ENCODE data around the gene TNFAIP2. TPM values are rescaled to one million over a fixed set of nuclear protein-coding genes. Genes with fewer than 3 reads are reported as not detected.
"Not testable (repeated sequence)": the region's sequence is repeated elsewhere in the genome, so short reads cannot be mapped to it uniquely, and the experiment has no call there.

TNFAIP2 gene
- total RNA-seq, 1 donor from 2014 or later = 142 TPM

DNA sequence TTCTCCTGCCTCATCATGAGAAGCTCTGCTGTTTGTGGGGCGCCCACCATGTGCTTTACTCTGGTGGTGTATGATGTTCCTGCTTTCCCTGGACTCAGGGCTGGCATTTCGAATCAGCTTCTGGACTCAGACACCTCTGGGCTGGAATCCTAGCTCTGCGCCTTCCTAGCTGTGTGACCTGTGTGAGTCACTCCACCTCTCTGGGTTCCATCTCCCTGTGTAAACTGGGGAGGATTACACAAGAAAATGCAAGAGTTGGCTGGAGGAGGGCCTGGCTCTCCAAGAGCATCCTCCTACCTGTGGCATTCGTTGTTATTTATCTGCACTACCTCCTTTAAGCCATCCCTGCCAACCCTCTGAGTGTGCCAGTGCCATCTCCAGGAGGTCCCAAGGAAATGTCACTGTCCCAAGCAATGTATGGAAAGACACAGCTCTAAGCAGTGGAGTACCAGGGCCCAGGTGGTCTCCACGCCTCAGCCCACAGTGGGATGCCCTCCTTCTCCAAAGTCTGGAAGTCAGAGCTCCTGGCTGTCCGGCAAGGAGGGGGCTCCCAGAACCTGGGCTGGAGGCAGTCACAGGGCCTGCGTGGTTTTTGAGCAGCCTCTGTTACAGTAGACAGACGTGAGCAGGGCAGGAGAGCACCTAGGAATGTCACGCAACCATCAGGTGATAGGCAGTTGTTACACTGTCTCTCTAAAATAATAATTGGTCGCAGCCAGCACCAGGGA lies 7.3 kb upstream of the TNFAIP2 start:
- intact Hi-C loops (cut with DNase I) = no loop called here
- DNase-seq (ENCODE audit: low spot score) (no peak), ATAC-seq (no peak)

DNA sequence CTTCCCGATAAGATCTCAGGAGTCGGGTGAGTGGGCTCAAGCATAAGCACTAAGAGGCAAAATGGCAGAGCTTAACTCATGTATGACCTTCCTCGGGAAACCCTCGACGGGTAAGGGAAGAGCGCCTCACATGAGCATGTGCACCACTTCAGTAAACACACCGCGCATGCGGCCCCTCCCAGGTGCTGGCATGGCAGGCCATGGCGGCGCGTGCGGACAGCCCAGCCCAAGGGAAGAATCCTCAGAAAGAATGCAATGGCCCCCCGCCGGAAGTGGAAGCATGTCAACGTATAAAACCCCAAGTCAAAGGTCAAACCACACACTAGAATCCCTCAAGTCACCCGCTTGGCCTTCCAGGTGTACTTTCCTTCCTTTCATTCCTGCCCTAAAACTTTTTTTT lies 6.6 kb upstream of the TNFAIP2 start:
- DNase-seq (ENCODE audit: low spot score) = no peak
- no peak for ATAC-seq
- intact Hi-C loops (cut with DNase I) = no loop called here

DNA sequence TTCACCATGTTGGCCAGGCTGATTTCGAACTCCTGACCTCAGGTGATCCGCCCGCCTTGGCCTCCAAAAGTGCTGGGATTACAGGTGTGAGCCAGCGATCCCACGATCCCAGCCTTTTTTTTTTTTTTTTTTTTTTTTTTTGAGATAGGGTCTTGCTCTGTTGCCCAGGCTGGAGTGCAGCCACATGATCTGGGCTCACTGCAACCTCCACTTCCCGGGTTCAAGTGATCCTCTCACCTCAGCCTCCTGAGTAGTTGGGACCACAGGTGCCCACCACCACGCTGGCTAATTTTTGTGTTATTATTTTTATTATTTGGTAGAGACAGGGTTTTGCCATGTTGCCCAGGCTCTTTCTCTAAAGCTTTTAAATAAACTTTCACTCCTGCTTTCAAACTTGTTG lies 5.8 kb upstream of the TNFAIP2 start:
- DNase-seq (ENCODE audit: low spot score); intact Hi-C loops (cut with DNase I); ATAC-seq: not testable (repeated sequence)

DNA sequence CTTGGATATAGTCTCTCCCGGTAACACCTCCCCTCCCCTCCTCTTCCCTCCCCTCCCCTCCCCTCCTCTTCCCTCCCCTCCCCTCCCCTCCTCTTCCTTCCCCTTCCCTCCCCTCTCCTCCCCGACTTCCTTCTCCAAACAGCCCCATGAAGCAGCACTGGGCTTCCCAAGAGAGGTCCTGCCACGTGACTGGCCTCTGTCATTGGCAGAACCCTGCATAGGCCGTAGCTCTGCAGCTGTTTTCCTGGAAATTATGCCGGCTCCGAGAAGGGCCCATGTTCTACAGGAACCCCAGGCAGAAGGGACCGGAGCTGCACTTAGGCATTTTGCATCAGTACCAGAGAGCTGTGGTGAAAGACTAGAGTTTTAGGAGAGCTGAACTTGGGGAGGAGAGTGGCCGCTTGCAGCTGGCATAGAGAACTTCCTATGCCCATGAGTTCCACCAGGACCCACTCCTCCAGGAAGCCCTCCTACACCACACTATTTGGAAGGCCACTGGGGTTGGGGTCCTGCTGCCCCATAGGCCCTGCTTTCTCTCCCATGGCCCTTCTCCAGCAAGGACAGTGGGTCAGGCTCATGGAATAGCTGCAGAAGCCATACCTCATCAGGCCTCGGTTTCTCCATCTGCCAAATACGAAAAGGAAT lies 5.1 kb upstream of the TNFAIP2 start:
- peak; percentile 59 for ATAC-seq
- peak; percentile 91 for DNase-seq (ENCODE audit: low spot score)
- intact Hi-C loops (cut with DNase I) = no loop called here

DNA sequence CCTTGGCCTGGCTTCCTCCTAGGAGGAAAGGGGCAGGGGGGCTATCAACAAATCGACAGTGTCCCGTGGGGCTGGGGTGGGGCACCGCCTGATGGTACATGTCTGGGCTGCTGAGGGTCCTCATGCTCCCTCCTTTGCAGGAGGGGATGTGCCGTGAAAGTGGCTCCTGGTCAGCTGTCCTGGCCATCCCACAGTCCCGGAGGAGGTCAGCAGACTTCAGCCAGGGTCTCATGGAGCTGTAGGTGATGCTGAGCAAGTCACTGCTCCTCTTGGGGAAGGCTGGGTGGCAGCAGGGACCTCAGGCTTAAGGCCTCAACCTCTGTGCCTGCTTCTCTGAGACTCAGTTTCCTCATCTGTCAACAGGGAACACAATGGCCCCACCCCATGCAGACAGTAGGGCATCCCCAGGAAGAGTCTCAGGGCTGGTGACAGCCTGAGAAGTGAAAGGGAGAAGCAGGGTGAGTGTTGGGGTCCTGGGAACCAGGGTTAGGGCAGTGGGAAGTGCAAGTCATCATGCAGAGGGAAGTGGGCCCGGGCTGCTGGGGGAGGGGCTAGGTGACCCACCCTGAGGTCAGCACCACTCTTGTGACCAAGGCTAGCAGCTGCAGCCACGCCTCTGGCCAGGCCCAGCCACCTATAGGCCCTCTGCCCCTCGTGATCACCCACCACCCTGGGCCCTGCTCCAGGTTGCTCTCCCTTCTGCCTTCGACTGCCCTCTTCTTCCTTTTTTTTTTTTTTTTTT lies 4.4 kb upstream of the TNFAIP2 start:
- peak; percentile 82 for DNase-seq (ENCODE audit: low spot score)
- intact Hi-C loops (cut with DNase I) = no loop called here
- ATAC-seq = peak; percentile 15

DNA sequence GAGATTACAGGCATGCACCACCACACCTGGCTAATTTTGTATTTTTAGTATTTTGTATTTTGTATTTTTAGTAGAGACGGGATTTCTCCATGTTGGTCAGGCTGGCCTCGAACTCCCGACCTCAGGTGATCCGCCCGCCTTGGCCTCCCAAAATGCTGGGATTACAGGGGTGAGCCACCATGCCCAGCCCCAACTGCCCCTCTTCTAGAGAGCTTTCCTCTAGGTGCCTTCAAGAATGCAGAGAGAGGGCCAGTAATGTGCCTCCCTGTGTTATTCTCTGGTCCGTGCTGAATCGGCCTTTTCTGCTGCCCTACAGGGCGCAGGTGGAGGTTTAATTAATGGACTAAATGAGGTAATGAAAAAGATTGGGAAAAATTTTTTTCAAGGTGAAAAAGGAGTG lies 3.7 kb upstream of the TNFAIP2 start:
- ATAC-seq; intact Hi-C loops (cut with DNase I); DNase-seq (ENCODE audit: low spot score): not testable (repeated sequence)

DNA sequence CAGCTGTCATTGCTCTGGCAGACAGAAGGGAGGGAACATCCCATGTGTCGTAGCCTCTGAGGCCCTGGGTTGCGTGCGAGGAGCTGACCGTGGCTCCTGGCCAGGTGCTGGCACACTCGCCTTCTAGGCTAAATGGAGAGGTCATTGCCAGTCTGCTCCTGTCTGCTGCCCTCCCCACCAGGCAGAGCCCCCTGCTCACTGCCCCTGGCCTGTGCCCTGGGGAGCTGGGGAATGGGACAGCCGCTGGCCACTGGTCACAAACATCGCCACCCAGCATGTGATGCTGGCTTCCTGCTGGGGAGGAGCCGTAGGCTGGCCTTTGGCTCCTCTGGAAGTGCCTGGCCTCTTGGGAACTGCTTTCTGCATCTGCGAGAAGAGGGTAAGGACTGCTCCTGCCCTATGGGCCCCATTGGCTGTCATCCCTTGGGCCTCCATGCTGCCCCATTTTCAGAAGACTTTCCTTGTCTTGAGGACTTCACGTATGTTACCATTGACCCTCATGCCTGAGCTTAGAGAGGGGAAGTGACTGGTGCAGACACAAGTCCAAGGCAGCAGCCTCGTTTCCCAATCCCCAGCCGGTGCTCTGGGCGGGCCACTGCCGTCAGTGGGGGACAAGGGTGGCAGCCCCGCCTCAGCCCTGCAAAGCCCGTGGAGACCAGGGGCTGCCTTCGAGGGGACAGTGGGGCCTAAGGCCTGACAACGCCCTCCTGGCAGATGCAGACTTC lies 2.0 kb upstream of the TNFAIP2 start:
- ATAC-seq (peak; percentile 33), DNase-seq (ENCODE audit: low spot score) (peak; percentile 77)
- intact Hi-C loops (cut with DNase I) = no loop called here

DNA sequence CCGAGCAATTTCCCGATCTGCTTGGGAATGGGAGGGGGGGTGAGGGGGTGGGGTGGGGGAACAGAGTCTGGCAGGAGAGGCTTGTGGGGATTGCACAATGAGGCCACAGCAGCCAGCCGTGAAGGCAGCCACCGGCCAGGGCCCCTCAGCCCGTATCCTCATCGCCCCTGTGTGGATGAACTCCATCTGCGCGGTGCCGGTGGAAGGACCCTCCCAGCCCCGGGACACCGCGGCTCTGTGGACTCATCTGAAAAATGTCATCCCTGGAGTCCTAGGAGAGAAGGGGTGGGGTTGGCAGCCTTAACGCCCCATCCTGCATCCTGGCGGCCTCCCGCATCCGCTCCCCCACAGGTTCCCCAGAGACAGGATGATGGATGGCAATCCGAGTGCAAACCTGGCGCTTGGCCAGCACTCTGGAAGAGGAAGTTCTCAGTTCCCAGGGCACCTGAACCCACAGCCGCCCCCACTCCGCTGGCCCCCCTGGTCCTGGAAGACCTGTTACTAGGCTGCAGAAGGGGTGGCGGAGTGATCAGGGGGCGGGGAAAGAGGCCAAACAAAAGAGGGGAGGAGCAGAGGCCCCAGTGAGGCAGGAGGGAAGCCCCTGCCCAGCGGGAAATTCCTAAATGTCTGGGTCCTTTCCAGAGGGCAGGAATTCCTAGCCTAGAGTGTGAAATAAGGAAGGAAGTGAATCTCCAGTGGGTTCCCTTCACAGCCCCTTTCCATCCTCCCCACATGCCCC lies 1.2 kb upstream of the TNFAIP2 start:
- intact Hi-C loops (cut with DNase I) = no loop called here
- ATAC-seq (peak; percentile 81), DNase-seq (ENCODE audit: low spot score) (peak; percentile 93)

DNA sequence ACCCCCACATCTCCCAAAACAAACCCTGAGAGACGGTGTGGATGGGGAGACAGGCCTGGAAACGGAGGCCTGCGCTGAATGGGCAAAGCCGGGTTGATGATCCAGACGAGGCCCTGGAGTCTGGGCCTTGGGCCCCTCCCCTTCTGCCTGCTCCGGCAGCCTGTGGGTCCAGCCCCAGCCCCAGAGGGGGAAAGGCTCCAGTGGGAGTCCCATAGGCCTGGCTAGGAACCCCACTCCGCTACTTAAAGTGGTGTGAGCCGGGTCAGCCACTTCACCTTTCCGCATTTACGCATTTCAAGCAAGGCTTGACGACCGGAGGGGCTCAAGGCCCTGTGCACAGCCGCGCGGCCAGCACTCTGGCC lies 695 bp upstream of the TNFAIP2 start:
- DNase-seq (ENCODE audit: low spot score) (no peak), ATAC-seq (peak; percentile 0)
- intact Hi-C loops (cut with DNase I) = no loop called here

DNA sequence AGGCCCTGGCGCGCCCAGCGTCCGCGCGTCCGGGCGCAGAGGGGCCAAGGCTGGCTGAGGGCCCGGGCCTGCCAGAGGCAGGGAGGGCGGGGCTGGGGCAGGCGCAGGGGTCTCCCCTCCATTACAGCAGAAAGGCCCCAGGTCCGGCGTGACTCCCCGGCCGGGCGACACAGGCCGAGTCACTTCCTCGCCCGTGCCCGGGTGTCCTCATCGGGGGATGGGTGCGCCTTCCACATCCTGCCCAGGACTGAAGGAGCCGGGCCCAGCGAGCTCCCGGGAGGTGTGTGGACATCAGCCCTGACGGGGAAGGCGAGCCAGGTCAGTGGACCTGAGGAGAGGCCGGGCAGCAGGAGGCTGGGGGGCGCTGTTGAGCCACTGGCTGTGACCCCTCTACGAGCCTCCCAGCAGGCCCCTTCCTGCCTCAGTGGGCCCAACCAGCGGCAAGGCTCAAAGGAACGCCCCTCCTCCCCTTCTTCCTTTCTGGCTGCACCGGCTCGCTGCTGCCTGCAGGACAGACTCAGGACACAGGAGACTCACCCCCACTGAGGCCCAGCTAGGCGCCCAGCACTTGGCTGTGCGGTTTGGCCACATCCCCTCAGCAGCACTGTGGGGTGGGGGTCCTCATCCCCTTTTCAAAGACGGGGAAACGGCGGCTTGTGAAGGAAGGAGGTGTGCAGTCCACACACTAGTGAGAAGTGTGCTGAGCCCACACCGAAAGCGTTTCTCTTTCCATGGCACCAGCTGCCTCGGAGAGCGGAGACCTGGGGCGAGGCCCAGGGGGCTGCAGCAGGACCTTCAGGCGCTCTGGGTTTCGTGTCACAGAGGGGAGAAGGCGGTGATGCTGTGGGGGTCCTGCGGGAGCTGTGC lies 606 bp downstream of the TNFAIP2 start:
- DNase-seq (ENCODE audit: low spot score) (peak; percentile 82), ATAC-seq (peak; percentile 3)
- intact Hi-C loops (cut with DNase I) = no loop called here

DNA sequence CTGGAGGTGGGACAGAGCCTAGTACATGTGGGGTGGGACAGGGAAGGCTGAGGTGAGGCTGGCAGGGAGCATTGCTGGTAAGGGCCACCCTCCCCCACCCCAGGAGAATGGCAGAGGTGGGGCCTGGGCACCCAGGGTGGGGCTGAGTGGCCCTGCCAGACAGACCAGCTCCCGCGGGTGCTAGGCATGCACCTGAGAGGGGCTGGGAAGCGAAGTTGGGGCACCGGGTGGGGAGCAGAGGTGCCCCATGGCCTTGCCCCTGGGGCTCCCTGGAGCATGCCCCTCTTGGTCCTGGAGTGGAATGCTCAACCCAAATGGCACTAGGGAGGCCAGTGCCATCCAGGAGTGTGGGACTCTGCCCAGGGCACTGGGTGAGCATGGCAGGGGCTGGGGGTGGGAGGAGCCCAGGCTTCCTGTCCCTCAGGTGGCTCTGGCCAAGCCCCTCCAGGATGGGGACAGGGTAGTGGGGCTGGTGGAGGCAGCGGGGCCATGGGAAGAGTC lies 1.3 kb downstream of the TNFAIP2 start:
- intact Hi-C loops (cut with DNase I) = no loop called here
- no peak for ATAC-seq
- no peak for DNase-seq (ENCODE audit: low spot score)

DNA sequence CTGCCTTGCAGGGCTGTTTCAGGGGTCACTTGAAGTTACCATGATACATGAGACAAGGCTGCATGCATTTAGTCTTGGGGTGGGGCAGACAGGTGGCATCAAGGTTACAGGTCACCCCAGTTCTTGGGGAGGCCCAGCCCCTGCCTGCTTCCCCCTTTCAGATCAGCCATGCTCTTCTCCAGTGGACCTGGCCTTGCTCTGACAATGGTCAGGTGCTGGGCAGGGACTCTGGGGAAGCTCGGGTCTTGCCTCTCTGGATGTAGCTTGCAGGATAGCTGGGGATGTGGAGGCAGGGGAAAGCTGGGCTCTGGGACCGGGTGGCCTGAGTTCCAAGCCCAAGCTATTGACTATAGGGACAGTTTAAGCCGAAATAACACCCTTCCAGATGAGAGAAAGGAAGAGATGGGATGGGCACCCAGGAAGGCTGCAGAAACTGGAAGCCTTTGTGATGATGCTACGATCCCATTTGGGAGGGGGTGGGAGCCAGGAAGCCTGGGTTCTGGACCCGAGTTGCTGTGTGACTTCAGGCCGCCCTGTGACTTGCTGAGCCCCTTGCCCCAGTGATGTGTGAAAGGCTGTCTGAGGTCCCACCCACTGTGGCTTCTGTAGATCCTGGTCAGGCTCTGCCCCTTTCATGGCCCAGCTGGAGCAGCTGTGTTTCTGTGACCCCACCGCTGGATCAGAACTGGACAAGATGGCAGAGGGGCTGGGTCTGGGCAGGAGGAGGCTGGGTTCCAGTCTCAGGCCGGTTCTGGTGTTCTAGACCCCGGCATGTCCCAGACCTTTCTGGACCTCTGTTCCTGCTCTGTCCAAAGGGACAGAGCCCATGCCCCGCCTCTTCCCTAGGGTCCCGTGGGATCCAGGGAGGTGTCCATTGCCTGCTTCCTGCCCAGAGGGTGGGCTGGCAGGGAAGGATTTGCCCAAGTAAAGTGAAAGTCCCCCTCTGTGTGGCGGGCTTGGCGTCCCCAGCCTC lies 2.1 kb downstream of the TNFAIP2 start:
- no peak for ATAC-seq
- DNase-seq (ENCODE audit: low spot score) = peak; percentile 54
- intact Hi-C loops (cut with DNase I) = no loop called here

DNA sequence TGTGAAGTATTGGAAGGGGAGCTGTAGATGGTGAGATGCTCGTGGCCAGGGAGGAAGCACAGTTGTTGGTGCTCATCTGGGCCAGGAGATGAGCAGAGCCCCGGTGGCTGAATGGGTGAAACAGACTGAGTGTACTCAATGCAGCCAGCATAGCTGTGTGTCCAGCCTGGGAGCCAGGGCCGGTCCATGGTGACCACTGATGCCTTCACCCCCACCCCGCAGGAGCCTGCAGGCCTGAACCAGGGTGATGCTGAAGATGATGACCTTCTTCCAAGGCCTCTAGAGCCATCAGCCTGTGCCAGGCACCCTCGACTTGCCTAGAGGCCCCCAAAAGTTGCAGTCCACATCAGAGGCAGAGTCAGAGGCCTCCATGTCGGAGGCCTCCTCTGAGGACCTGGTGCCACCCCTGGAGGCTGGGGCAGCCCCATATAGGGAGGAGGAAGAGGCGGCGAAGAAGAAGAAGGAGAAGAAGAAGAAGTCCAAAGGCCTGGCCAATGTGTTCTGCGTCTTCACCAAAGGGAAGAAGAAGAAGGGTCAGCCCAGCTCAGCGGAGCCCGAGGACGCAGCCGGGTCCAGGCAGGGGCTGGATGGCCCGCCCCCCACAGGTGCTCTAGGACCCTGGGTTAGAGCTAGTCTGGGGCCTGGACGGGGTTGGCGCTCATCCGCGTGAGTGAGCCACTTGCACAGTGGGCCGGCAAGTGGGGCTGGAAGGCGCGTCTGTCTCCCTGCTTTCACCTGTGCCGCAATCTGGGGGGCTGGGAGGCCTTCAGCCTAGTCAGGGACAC lies 3.0 kb downstream of the TNFAIP2 start:
- DNase-seq (ENCODE audit: low spot score) (peak; percentile 57), ATAC-seq (no peak)
- intact Hi-C loops (cut with DNase I) = no loop called here

DNA sequence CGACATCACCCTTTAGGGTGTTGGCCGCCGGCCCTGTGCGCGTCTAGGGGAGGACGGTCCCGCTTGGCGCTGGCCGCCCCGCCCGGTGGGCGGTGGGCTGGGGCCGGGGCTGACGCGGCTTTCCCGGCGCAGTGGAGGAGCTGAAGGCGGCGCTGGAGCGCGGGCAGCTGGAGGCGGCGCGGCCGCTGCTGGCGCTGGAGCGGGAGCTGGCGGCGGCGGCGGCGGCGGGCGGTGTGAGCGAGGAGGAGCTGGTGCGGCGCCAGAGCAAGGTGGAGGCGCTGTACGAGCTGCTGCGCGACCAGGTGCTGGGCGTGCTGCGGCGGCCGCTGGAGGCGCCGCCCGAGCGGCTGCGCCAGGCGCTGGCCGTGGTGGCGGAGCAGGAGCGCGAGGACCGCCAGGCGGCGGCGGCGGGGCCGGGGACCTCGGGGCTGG lies 3.6 kb downstream of the TNFAIP2 start:
- intact Hi-C loops (cut with DNase I) = no loop called here
- no peak for ATAC-seq
- peak; percentile 65 for DNase-seq (ENCODE audit: low spot score)

DNA sequence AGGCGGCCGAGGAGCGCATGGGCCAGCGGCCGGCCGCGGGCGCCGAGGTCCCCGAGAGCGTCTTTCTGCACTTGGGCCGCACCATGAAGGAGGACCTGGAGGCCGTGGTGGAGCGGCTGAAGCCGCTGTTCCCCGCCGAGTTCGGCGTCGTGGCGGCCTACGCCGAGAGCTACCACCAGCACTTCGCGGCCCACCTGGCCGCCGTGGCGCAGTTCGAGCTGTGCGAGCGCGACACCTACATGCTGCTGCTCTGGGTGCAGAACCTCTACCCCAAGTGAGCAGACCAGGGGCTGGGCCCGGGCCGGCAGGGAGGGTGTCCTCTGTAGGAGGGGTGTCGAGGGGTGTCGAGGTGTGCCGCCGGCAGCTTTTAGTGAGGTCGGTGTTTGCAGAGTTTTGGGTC lies 4.1 kb downstream of the TNFAIP2 start:
- ATAC-seq (no peak), DNase-seq (ENCODE audit: low spot score) (peak; percentile 57)
- intact Hi-C loops (cut with DNase I) = no loop called here

Data from sciatic nerve (tissue), 2 donors.